H1 (cell line): ENCODE results near the gene GALNT9. TPM values are rescaled to one million over a fixed set of nuclear protein-coding genes. Genes with fewer than 3 reads are reported as not detected.

Experiments used
- CTCF ChIA-PET: fragments of 300-600 bp; sonication (Branson Sonifier 250); formaldehyde crosslinking; loops from one replicate; lab custom pipeline; 2021; ENCODE audit not compliant: partially characterized antibody; lab: Charles Lee
- POLR2A ChIA-PET: fragments of 300-600 bp; sonication (Branson Sonifier 250); formaldehyde crosslinking; loops from one replicate; lab custom pipeline; 2021; ENCODE audit warnings: inconsistent platforms; ENCODE audit not compliant: partially characterized antibody; lab: Charles Lee
- DNase-seq, 2 experiments: peaks; one replicate each; pipeline versions ENCODE4 v3.0.0 to v3.0.0-alpha.2; 2010 to 2022; ENCODE audit warnings: low spot score in 2 of 2, low read depth in 1 of 2, mixed read lengths in 1 of 2
- FAIRE-seq: peaks from 2 replicates; lab custom pipeline; 2011; peaks lifted over from hg19 to GRCh38; lab: Jason Lieb, UNC
- H2AFZ ChIP-seq: 2 replicates; pipeline ENCODE4 v1.8.1; 2012; ENCODE audit warnings: low read length, inconsistent platforms
- H2AK5ac ChIP-seq: 2 replicates; pipeline ENCODE4 v1.6.1; 2013; ENCODE audit warnings: low read depth, low read length
- H2BK120ac ChIP-seq: replicated peaks from 2 replicates; pipeline ENCODE3; 2013; ENCODE audit warnings: low read depth, low read length, inconsistent platforms
- H2BK12ac ChIP-seq: 2 replicates; pipeline ENCODE4 v1.6.1; 2013; ENCODE audit warnings: low read depth, low read length
- H2BK15ac ChIP-seq: 2 replicates; pipeline ENCODE4 v1.6.1; 2013; ENCODE audit warnings: low read length
- H2BK20ac ChIP-seq: 2 replicates; pipeline ENCODE4 v1.6.1; 2013; ENCODE audit warnings: low read length
- H2BK5ac ChIP-seq: 2 replicates; pipeline ENCODE4 v1.6.1; 2013; ENCODE audit warnings: low read depth, low read length
- H3K14ac ChIP-seq: 2 replicates; pipeline ENCODE4 v1.6.1; 2013; ENCODE audit warnings: inconsistent platforms; ENCODE audit not compliant: insufficient read length
- H3K18ac ChIP-seq: 2 replicates; pipeline ENCODE4 v1.6.1; 2013; ENCODE audit warnings: low read length; ENCODE audit errors: extremely low read depth
- H3K23ac ChIP-seq: 2 replicates; pipeline ENCODE4 v1.6.1; 2013; ENCODE audit warnings: inconsistent platforms; ENCODE audit not compliant: insufficient read length
- H3K23me2 ChIP-seq: 2 replicates; pipeline ENCODE4 v1.6.1; 2013; ENCODE audit warnings: low read depth, low read length
- H3K27ac ChIP-seq: 2 replicates; pipeline ENCODE4 v1.6.1; 2011; ENCODE audit warnings: low read depth, low read length, inconsistent platforms
- H3K27me3 ChIP-seq, 4 experiments: replicated peaks in 1 of 4; 1 replicate in 1 of 4; 2 replicates in 3 of 4; pipeline versions ENCODE4 v1.6.1 to v1.8.1; 2011 to 2013; ENCODE audit warnings: low read length in 3 of 4, mild to moderate bottlenecking in 3 of 4, inconsistent platforms in 2 of 4, mixed read lengths in 2 of 4, moderate library complexity in 1 of 4; ENCODE audit not compliant: control insufficient read depth in 3 of 4, insufficient read depth in 3 of 4; ENCODE audit errors: extremely low read depth in 1 of 4
- H3K36me3 ChIP-seq, 4 experiments: 2 replicates each; pipeline versions ENCODE4 v1.6.1 to v1.8.1; 2011 to 2013; ENCODE audit warnings: mild to moderate bottlenecking in 4 of 4, low read length in 3 of 4, moderate library complexity in 2 of 4, control low read depth in 1 of 4, inconsistent platforms in 1 of 4; ENCODE audit not compliant: insufficient read depth in 4 of 4, control insufficient read depth in 2 of 4
- H3K4ac ChIP-seq: replicated peaks from 2 replicates; pipeline ENCODE3; 2013; ENCODE audit warnings: low read length, low read depth, mixed read lengths, inconsistent platforms; ENCODE audit not compliant: insufficient read length
- H3K4me1 ChIP-seq, 4 experiments: replicated peaks in 1 of 4; 1 replicate in 1 of 4; 2 replicates in 3 of 4; pipeline versions ENCODE4 v1.6.1 to v1.8.1; 2011 to 2013; ENCODE audit warnings: low read length in 3 of 4, inconsistent platforms in 2 of 4, mixed read lengths in 1 of 4; ENCODE audit not compliant: insufficient read depth in 4 of 4, control insufficient read depth in 3 of 4
- H3K4me2 ChIP-seq, 2 experiments: 2 replicates each; pipeline versions ENCODE4 v1.6.1 to v1.8.1; 2011 to 2013; ENCODE audit warnings: low read depth in 2 of 2, low read length in 2 of 2, control low read depth in 1 of 2, inconsistent platforms in 1 of 2, mild to moderate bottlenecking in 1 of 2; ENCODE audit not compliant: insufficient read depth in 1 of 2
- H3K4me3 ChIP-seq, 4 experiments: fragments of 200-600, 300-600 bp in 1 of 4; sonication (generic), shearing (Covaris generic), sonication (Bioruptor Twin) in 1 of 4; 2 replicates each; pipeline versions ENCODE4 v1.5.1 to v1.8.1; 2011 to 2016; ENCODE audit warnings: low read length in 4 of 4, low read depth in 3 of 4, control low read depth in 2 of 4, inconsistent platforms in 2 of 4, mild to moderate bottlenecking in 2 of 4, mixed read lengths in 1 of 4, moderate library complexity in 1 of 4; ENCODE audit not compliant: insufficient read depth in 2 of 4; ENCODE audit errors: extremely low read depth in 1 of 4
- H3K56ac ChIP-seq: replicated peaks from 2 replicates; pipeline ENCODE3; 2013; ENCODE audit warnings: low read depth, mild to moderate bottlenecking, mixed read lengths, low read length, inconsistent platforms; ENCODE audit not compliant: insufficient read length
- H3K79me1 ChIP-seq: 2 replicates; pipeline ENCODE4 v1.6.1; 2013; ENCODE audit warnings: low read depth, low read length, control low read depth
- H3K79me2 ChIP-seq, 2 experiments: 2 replicates each; pipeline versions ENCODE4 v1.6.1 to v1.8.1; 2012 to 2013; ENCODE audit warnings: low read length in 2 of 2, mild to moderate bottlenecking in 2 of 2, inconsistent platforms in 1 of 2; ENCODE audit not compliant: insufficient read depth in 2 of 2, control insufficient read depth in 1 of 2
- H3K9ac ChIP-seq, 4 experiments: replicated peaks in 1 of 4; 1 replicate in 1 of 4; 2 replicates in 3 of 4; pipeline versions ENCODE4 v1.6.1 to v1.8.1; 2011 to 2013; ENCODE audit warnings: low read depth in 3 of 4, low read length in 3 of 4, control low read depth in 2 of 4, mild to moderate bottlenecking in 2 of 4, moderate library complexity in 2 of 4, inconsistent platforms in 1 of 4; ENCODE audit errors: extremely low read depth in 1 of 4
- H3K9me3 ChIP-seq, 2 experiments: 2 replicates each; pipeline versions ENCODE4 v1.6.1 to v1.8.1; 2012 to 2013; ENCODE audit warnings: mild to moderate bottlenecking in 2 of 2, moderate library complexity in 2 of 2, control low read depth in 1 of 2, inconsistent platforms in 1 of 2, low read depth in 1 of 2, low read length in 1 of 2, mixed read lengths in 1 of 2; ENCODE audit not compliant: insufficient read depth in 2 of 2
- H4K20me1 ChIP-seq, 2 experiments: replicated peaks in 1 of 2; 2 replicates each; pipeline versions ENCODE3 to v1.8.1; 2011 to 2013; ENCODE audit warnings: inconsistent platforms in 2 of 2, low read length in 2 of 2, mild to moderate bottlenecking in 1 of 2; ENCODE audit not compliant: insufficient read depth in 2 of 2, control insufficient read depth in 1 of 2
- H4K5ac ChIP-seq: 2 replicates; pipeline ENCODE4 v1.6.1; 2013; ENCODE audit warnings: low read length, low read depth, mixed read lengths, inconsistent platforms; ENCODE audit not compliant: insufficient read length
- H4K8ac ChIP-seq: 2 replicates; pipeline ENCODE4 v1.8.0; 2013; ENCODE audit warnings: mild to moderate bottlenecking, moderate library complexity, low read length, inconsistent platforms; ENCODE audit not compliant: insufficient read depth; ENCODE audit errors: extremely low read depth
- H4K91ac ChIP-seq: replicated peaks from 2 replicates; pipeline ENCODE3; 2013; ENCODE audit warnings: low read length, mixed read lengths, inconsistent platforms; ENCODE audit not compliant: insufficient read length
- CBX5 ChIP-seq: fragments of 300-800, 300-1000 bp; sonication (generic); IDR thresholded peaks from 2 replicates; pipeline ENCODE4 v1.7.1; 2016; ENCODE audit warnings: antibody characterized with exemption, low read length, low read depth
- CREB1 ChIP-seq: IDR thresholded peaks from 2 replicates; pipeline ENCODE4 v1.6.1; 2012; ENCODE audit warnings: inconsistent platforms
- CTCF ChIP-seq, 3 experiments: IDR thresholded peaks; 1 replicate in 2 of 3; 2 replicates in 1 of 3; pipeline versions ENCODE4 v1.5.1 to v1.6.1; 2011; ENCODE audit warnings: low read length in 3 of 3, mild to moderate bottlenecking in 3 of 3, inconsistent platforms in 2 of 3, low read depth in 1 of 3, moderate library complexity in 1 of 3; ENCODE audit not compliant: insufficient read depth in 1 of 3; ENCODE audit errors: control extremely low read depth in 1 of 3
- EZH2 ChIP-seq: fragments of 200-600 bp; sonication (generic); IDR thresholded peaks from 2 replicates; pipeline ENCODE4 v1.7.1; 2012; ENCODE audit warnings: low read depth, mild to moderate bottlenecking, moderate library complexity, low read length, inconsistent platforms; ENCODE audit not compliant: severe bottlenecking
- GTF2F1 ChIP-seq: IDR thresholded peaks from 2 replicates; pipeline ENCODE4 v1.6.1; 2012; ENCODE audit warnings: low read depth, low read length, improper control_type of control experiment, borderline replicate concordance
- SAP30 ChIP-seq: fragments of 300-600 bp; sonication (generic); IDR thresholded peaks from 2 replicates; pipeline ENCODE4 v1.7.1; 2012; ENCODE audit warnings: low read length, moderate library complexity, mild to moderate bottlenecking, inconsistent platforms; ENCODE audit not compliant: insufficient read depth, insufficient replicate concordance
- SIN3A ChIP-seq, 2 experiments: IDR thresholded peaks in 1 of 2; conservative IDR thresholded peaks in 1 of 2; 2 replicates each; pipeline ENCODE4 v1.6.1; 2011 to 2012; ENCODE audit warnings: low read length in 2 of 2, improper control_type of control experiment in 1 of 2, low read depth in 1 of 2, mild to moderate bottlenecking in 1 of 2
- SP4 ChIP-seq: IDR thresholded peaks from 2 replicates; pipeline ENCODE4 v1.6.1; 2012; ENCODE audit warnings: low read length, inconsistent platforms
- TAF7 ChIP-seq: optimal IDR thresholded peaks from 2 replicates; pipeline ENCODE3; 2011; ENCODE audit warnings: low read depth, mild to moderate bottlenecking, inconsistent platforms, low read length, moderate library complexity, borderline replicate concordance
- TBP ChIP-seq: IDR thresholded peaks from 2 replicates; pipeline ENCODE4 v1.6.1; 2011; ENCODE audit warnings: low read depth, low read length, improper control_type of control experiment
- TEAD4 ChIP-seq: IDR thresholded peaks from 2 replicates; pipeline ENCODE4 v1.6.1; 2012; ENCODE audit warnings: low read depth, low read length, inconsistent platforms, mixed read lengths
- WGBS, 2 experiments: shearing (Covaris generic) in 1 of 2; methylation state at CpG; one replicate each; pipeline versions ENCODE4 v1.1.6 to v1.1.7; 2013 to 2015; ENCODE audit warnings: low lambda C conversion rate in 2 of 2, mixed read lengths in 2 of 2, inconsistent platforms in 1 of 2, low coverage in 1 of 2, missing lambda C conversion rate in 1 of 2; ENCODE audit not compliant: insufficient replicate concordance in 2 of 2, insufficient coverage in 1 of 2, insufficient read length in 1 of 2; ENCODE audit errors: extremely low coverage in 1 of 2, missing lambda C conversion rate in 1 of 2; 5-methylcytosine and 5-hydroxymethylcytosine counted together
- polyA plus RNA-seq, 7 experiments: library from polyadenylated mRNA; depleted of rRNA in 3 of 7; stranded (reverse) in 5 of 7; unstranded in 2 of 7; fragments of >200 nt in 5 of 7; fragments of 200-250 nt in 2 of 7; gene quantifications; 1 replicate in 5 of 7; 2 replicates in 1 of 7; 4 replicates in 1 of 7; pipeline versions ENCODE4 v1.2.1 to v1.2.3, GENCODE V29; 2011 to 2013; ENCODE audit warnings: missing spikeins in 2 of 7, mixed read lengths in 2 of 7
- total RNA-seq: library from RNA; stranded (reverse); fragmentation: NEBNext Ultra II Directional; extraction: Animal tissue kit (Norgen Biotek cat#: 25700); gene quantifications from 2 replicates; pipeline ENCODE4 v1.2.1, GENCODE V29; 2021

GALNT9 gene
- total and polyA plus RNA-seq, 2 of the 8 experiments (the other 6 are each of a cell fraction or from before 2014, with no cell fraction given), result 2.0 to 3.6 TPM

- Histone ChIP-seq H3K56ac (no peak overlapping the region), H3K23ac (no peak overlapping the region), H3K36me3 (no peaks in the 10 kb centered on the region; a peak in 1 of 8 replicates), H4K20me1 (peaks cover 0 to 6% of the 10 kb centered on the region in 2 experiments), H3K23me2 (peaks cover 6% of the 10 kb centered on the region), H2BK12ac (no peak overlapping the region), H3K18ac (no peak overlapping the region), H3K27me3 (peaks cover 0 to 16% (median 12%) of the 10 kb centered on the region in 4 experiments; a peak in 4 of 7 replicates), H2AFZ (no peak overlapping the region), H4K91ac (no peak overlapping the region), H3K4me2 (no peak overlapping the region), H3K27ac (no peak overlapping the region), H4K5ac (no peak overlapping the region), H3K9me3 (no peaks in the 10 kb centered on the region), H3K4ac (no peak overlapping the region), H3K79me2 (no peaks in the 10 kb centered on the region), H3K4me1 (peaks cover 0 to 2% (median 0%) of the 10 kb centered on the region in 4 experiments; a peak in 1 of 7 replicates), H2BK120ac (no peak overlapping the region), H2BK20ac (no peak overlapping the region), H2BK15ac (no peak overlapping the region), H2BK5ac (no peak overlapping the region), H3K9ac (no peak overlapping the region), H3K79me1 (peaks cover 3% of the 10 kb centered on the region), H4K8ac (0 out of 2 replicates have a peak overlapping the region, but pooled peaks have one; percentile 18), H2AK5ac (no peak overlapping the region), H3K4me3 (no peak overlapping the region), H3K14ac (no peak overlapping the region)
- CTCF ChIA-PET, result interaction anchor here (0.6 to 2.6 kb wide), 7 partner anchors 11 to 654 kb away, joined by 3 to 9 read pairs (median 4); no protein-coding TSS in a partner anchor
- no peak for FAIRE-seq
- DNase-seq, result no peak
- POLR2A ChIA-PET, result interaction anchor here (1.4 to 2.0 kb wide), 2 partner anchors 13 to 116 kb away, joined by 3 to 5 read pairs; no protein-coding TSS in a partner anchor
- WGBS, 2 experiments, result 87% methylated on average over 26 of the region's 26 CpGs; no CpG with 5 or more reads in 1 of the 2 experiments
- no peak for TF ChIP-seq TBP
- no peak for TF ChIP-seq SAP30
- no peak for TF ChIP-seq CREB1
- no peak for TF ChIP-seq GTF2F1
- TF ChIP-seq TAF7, result no peak
- TF ChIP-seq EZH2, result no peak
- TF ChIP-seq SIN3A (conservative IDR thresholded peaks at IDR 0.05 in 1 of 2, IDR thresholded peaks at IDR 0.05 in 1 of 2; ENCODE audit: low read depth in 1 of 2, low read length in 2 of 2), result no peak
- no peak for TF ChIP-seq CTCF (IDR thresholded peaks at IDR 0.05; ENCODE audit: control extremely low read depth in 1 of 3, insufficient read depth in 1 of 3, low read depth in 1 of 3, low read length in 3 of 3)
- no peak for TF ChIP-seq CBX5
- no peak for TF ChIP-seq SP4
- TF ChIP-seq TEAD4, result no peak
Observed at GRCh38 chr12:132268674-132269073, 60.7 kb downstream of the GALNT9 start.
